K562 (cell line): ENCODE measurements around the gene MPIG6B. TPM values are rescaled to one million over a fixed set of nuclear protein-coding genes. Genes with fewer than 3 reads are reported as not detected.

ENCODE experiments used
- ATAC-seq: fragments of 200-7000 bp; cut with Tn5 transposase; 3 replicates; pipeline ENCODE4 v1.9.1; 2020; ENCODE audit warnings: moderate library complexity
- BruUV-seq: library from RNA; stranded (reverse); fragments of 400-500 nt; replicated peaks from 2 replicates; lab custom pipeline; 2021; lab: Mats Ljungman, UMichigan
- CTCF ChIA-PET: fragments of 300-600 bp; formaldehyde crosslinking; extraction: SDS; loops from one replicate; lab custom pipeline; 2021; ENCODE audit warnings: low intra/inter-chr PET ratio; lab: Yijun Ruan, JAX
- POLR2A ChIA-PET: fragments of 300-600, 350-650 bp; sonication (Branson Sonifier 250); formaldehyde crosslinking; extraction: SDS; loops from one replicate; lab custom pipeline; 2021; ENCODE audit warnings: antibody characterized with exemption, inconsistent platforms; lab: Yijun Ruan, JAX
- DNase-seq, 4 experiments: peaks; one replicate each; pipeline versions ENCODE4 v3.0.0 to v3.0.0-alpha.2; 2011 to 2018; ENCODE audit warnings: low spot score in 3 of 4, mixed read lengths in 3 of 4; ENCODE audit errors: extremely low read depth in 1 of 4
- FAIRE-seq: peaks from 2 replicates; lab custom pipeline; 2011; peaks lifted over from hg19 to GRCh38; lab: Jason Lieb, UNC
- H2AFZ ChIP-seq: 2 replicates; pipeline ENCODE4 v1.6.0; 2011; ENCODE audit warnings: low read depth, low read length, control low read depth, inconsistent platforms
- H3K27ac ChIP-seq: fragments of 200-600 bp; 3 replicates; pipeline ENCODE4 v1.8.0; 2011; ENCODE audit warnings: low read depth, mild to moderate bottlenecking, control low read depth, inconsistent platforms, low read length, moderate library complexity, mixed read lengths; ENCODE audit errors: extremely low read depth
- H3K27me3 ChIP-seq, 2 experiments: fragments of 300-600 bp in 1 of 2; 2 replicates in 1 of 2; 3 replicates in 1 of 2; pipeline versions ENCODE4 v1.6.0 to v1.8.0; 2011; ENCODE audit warnings: inconsistent platforms in 2 of 2, low read length in 2 of 2, mild to moderate bottlenecking in 1 of 2, mixed read lengths in 1 of 2, moderate library complexity in 1 of 2; ENCODE audit not compliant: control insufficient read depth in 2 of 2, insufficient read depth in 2 of 2
- H3K36me3 ChIP-seq: fragments of 300-600 bp; 3 replicates; pipeline ENCODE4 v1.8.0; 2011; ENCODE audit warnings: mild to moderate bottlenecking, low read length, inconsistent platforms; ENCODE audit not compliant: control insufficient read depth, insufficient read depth
- H3K4me1 ChIP-seq, 2 experiments: fragments of 200-600 bp in 1 of 2; replicated peaks in 1 of 2; 2 replicates in 1 of 2; 3 replicates in 1 of 2; pipeline versions ENCODE4 v1.5.1 to v1.8.0; 2011; ENCODE audit warnings: inconsistent platforms in 2 of 2, low read length in 2 of 2, mild to moderate bottlenecking in 1 of 2, mixed read lengths in 1 of 2, moderate library complexity in 1 of 2; ENCODE audit not compliant: control insufficient read depth in 2 of 2, insufficient read depth in 2 of 2
- H3K4me2 ChIP-seq: 2 replicates; pipeline ENCODE4 v1.6.1; 2011; ENCODE audit warnings: low read length, control low read depth, inconsistent platforms, mixed read lengths; ENCODE audit not compliant: insufficient read depth
- H3K4me3 ChIP-seq: fragments of 200-600 bp; sonication (generic), shearing (Covaris generic); 2 replicates; pipeline ENCODE4 v1.5.1; 2016; ENCODE audit warnings: control low read depth, inconsistent platforms
- H3K79me2 ChIP-seq: fragments of 200-600 bp; 3 replicates; pipeline ENCODE4 v1.8.0; 2011; ENCODE audit warnings: low read length, inconsistent platforms; ENCODE audit not compliant: control insufficient read depth, insufficient read depth
- H3K9ac ChIP-seq, 2 experiments: 2 replicates each; pipeline versions ENCODE4 v1.6.0 to v1.6.1; 2011; ENCODE audit warnings: low read depth in 2 of 2, low read length in 2 of 2, control low read depth in 1 of 2, inconsistent platforms in 1 of 2, mild to moderate bottlenecking in 1 of 2, mixed read lengths in 1 of 2; ENCODE audit not compliant: insufficient read depth in 1 of 2
- H3K9me1 ChIP-seq: one replicate; pipeline ENCODE4 v1.6.0; 2011; ENCODE audit warnings: inconsistent platforms, mild to moderate bottlenecking, low read length, moderate library complexity; ENCODE audit not compliant: control insufficient read depth, insufficient read depth
- H3K9me3 ChIP-seq: replicated peaks from 2 replicates; pipeline ENCODE4 v1.5.1; 2011; ENCODE audit warnings: low read depth, low read length, inconsistent platforms; ENCODE audit not compliant: control insufficient read depth, insufficient read depth
- H4K20me1 ChIP-seq: replicated peaks from 2 replicates; pipeline ENCODE4 v1.6.1; 2011; ENCODE audit warnings: low read length, inconsistent platforms, mixed read lengths; ENCODE audit not compliant: control insufficient read depth, insufficient read depth
- IRF2 ChIP-seq: sonication (generic); formaldehyde crosslinking; IDR thresholded peaks from 2 replicates; pipeline ENCODE4 v1.8.1; 2022; ENCODE audit warnings: mild to moderate bottlenecking, missing genetic modification reagents
- LARP7 ChIP-seq: fragments of 450-650 bp; IDR thresholded peaks from 2 replicates; pipeline ENCODE4 v1.6.1; 2016
- OTX1 ChIP-seq: fragments of 450-650 bp; formaldehyde crosslinking; IDR thresholded peaks from 2 replicates; pipeline ENCODE4 v1.4.0; 2022; ENCODE audit warnings: mild to moderate bottlenecking
- POLR2B ChIP-seq: fragments of 450-650 bp; IDR thresholded peaks from 2 replicates; pipeline ENCODE4 v1.6.1; 2018; ENCODE audit warnings: low read depth; ENCODE audit not compliant: partially characterized antibody
- THRB ChIP-seq: fragments of 450-650 bp; formaldehyde crosslinking; conservative IDR thresholded peaks from 2 replicates; pipeline ENCODE4 v1.4.0; 2022; ENCODE audit warnings: mild to moderate bottlenecking, missing genetic modification characterization
- ZC3H4 ChIP-seq: sonication (generic); formaldehyde crosslinking; IDR thresholded peaks from 2 replicates; pipeline ENCODE4 v1.9.0; 2021; ENCODE audit warnings: missing genetic modification reagents, borderline replicate concordance
- WGBS: fragments of 100-300 bp; shearing (Covaris generic); methylation state at CpG from one replicate; pipeline ENCODE4 v1.1.6; 2016; ENCODE audit warnings: low coverage, mixed read lengths; ENCODE audit not compliant: insufficient coverage; ENCODE audit errors: missing lambda C conversion rate; 5-methylcytosine and 5-hydroxymethylcytosine counted together
- in situ Hi-C: fragments of 300-500 bp; cut with MboI; formaldehyde crosslinking; loops from 4 replicates; pipeline ENCODE4 v1.15.0; 2018; ENCODE audit warnings: inconsistent platforms, mixed read lengths
- intact Hi-C: fragments of 100-400 bp; cut with micrococcal nuclease; formaldehyde crosslinking; loops from 2 replicates; pipeline ENCODE4 v1.14.2; 2022
- polyA plus RNA-seq, 8 experiments: library from polyadenylated mRNA; depleted of rRNA in 4 of 8; stranded (reverse) in 5 of 8; unstranded in 3 of 8; fragments of >200 nt; fragmentation: Nextera tagmentation in 2 of 8; fragmentation: Illumina TruSeq in 1 of 8; extraction: Ambion mirVana in 2 of 8; extraction: Trizol in 1 of 8; gene quantifications; 2 replicates each; pipeline versions ENCODE4 v1.2.1 to v1.2.3, GENCODE V29; 2011 to 2014; ENCODE audit warnings: inconsistent platforms in 1 of 8, missing spikeins in 1 of 8
- total RNA-seq, 7 experiments: library from RNA; depleted of rRNA in 6 of 7; stranded (reverse); fragments of >200 nt in 6 of 7; fragmentation: Illumina TruSeq in 2 of 7; extraction: Trizol in 2 of 7; gene quantifications; 2 replicates each; pipeline versions ENCODE4 v1.2.1 to v1.2.3, GENCODE V29; 2011 to 2021; ENCODE audit warnings: low replicate concordance in 1 of 7
- TF ChIP-seq, protein P1 (sequence below): fragments of 450-650 bp; formaldehyde crosslinking; IDR thresholded peaks from 2 replicates; pipeline ENCODE4 v1.4.0; 2022; ENCODE audit warnings: missing genetic modification characterization
- TF ChIP-seq, protein P2 (sequence below): sonication (generic); formaldehyde crosslinking; IDR thresholded peaks from 2 replicates; pipeline ENCODE4 v1.8.0; 2023; ENCODE audit warnings: mild to moderate bottlenecking, missing genetic modification reagents
- TF ChIP-seq, protein P3 (sequence below): fragments of 450-650 bp; formaldehyde crosslinking; IDR thresholded peaks from 2 replicates; pipeline ENCODE4 v1.4.0; 2022; ENCODE audit warnings: missing genetic modification characterization

The MPIG6B gene
- total and polyA plus RNA-seq, 9 of the 15 experiments (the other 6 are each of a cell fraction or from before 2014, with no cell fraction given), result 0.11 to 1.2 (median 0.28) TPM; not detected in 1

DNA sequence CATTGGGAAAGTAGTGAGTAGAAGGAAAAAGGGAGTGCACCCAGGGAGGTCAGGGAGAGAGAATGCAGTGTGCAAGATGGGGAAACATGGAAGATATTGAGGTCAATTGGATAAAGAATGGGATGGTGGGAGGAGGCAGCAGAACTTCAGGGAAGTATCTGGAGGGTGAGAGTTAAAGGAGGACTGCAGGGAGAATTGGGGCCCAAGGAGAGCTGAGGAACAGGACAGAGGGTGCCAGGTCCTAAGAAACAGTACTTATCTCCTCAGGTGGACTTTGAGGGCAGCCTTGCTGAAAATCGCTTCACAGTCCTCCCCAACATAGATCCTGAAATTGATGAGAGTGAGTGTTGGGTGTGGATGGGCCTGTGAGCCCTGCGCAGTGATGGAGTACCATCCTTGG, 35.1 kb downstream of the MPIG6B start:
- Histone ChIP-seq H3K27ac (no peak overlapping the region), H4K20me1 (no peaks in the 10 kb centered on the region), H3K27me3 (no peaks in the 10 kb centered on the region), H3K79me2 (no peaks in the 10 kb centered on the region), H2AFZ (no peak overlapping the region), H3K4me1 (peaks cover 0 to 4% of the 10 kb centered on the region in 2 experiments; a peak in 2 of 5 replicates), H3K4me2 (no peak overlapping the region), H3K4me3 (no peak overlapping the region), H3K36me3 (peaks cover 52% of the 10 kb centered on the region), H3K9me3 (no peaks in the 10 kb centered on the region), H3K9me1 (no peaks in the 10 kb centered on the region), H3K9ac (peak overlapping the region in 1 of 2 experiments; percentile 69; a peak in 2 of 4 replicates)
- in situ Hi-C loops, result no loop called here
- no TSS peak for BruUV-seq
- intact Hi-C loops, result no loop called here
- DNase-seq, result no peak
- POLR2A ChIA-PET, result interaction anchor here (0.6 to 6.6 kb wide), 12 partner anchors 8 to 161 kb away, joined by 3 to 85 read pairs (median 7); partner anchors contain the start of genes CLIC1, DDAH2 and MSH5
- no peak for FAIRE-seq
- TF ChIP-seq, protein P1, sequence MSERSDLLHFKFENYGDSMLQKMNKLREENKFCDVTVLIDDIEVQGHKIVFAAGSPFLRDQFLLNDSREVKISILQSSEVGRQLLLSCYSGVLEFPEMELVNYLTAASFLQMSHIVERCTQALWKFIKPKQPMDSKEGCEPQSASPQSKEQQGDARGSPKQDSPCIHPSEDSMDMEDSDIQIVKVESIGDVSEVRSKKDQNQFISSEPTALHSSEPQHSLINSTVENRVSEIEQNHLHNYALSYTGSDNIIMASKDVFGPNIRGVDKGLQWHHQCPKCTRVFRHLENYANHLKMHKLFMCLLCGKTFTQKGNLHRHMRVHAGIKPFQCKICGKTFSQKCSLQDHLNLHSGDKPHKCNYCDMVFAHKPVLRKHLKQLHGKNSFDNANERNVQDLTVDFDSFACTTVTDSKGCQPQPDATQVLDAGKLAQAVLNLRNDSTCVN, result 0 out of 2 replicates have a peak, but pooled peaks have one; percentile 77
- peak; percentile 38; the same call in 1 of the 2 replicates for TF ChIP-seq ZC3H4
- peak; percentile 78; the same call in 1 of the 2 replicates for TF ChIP-seq THRB (CRISPR knock-in tag)
- 0 out of 2 replicates have a peak, but pooled peaks have one; percentile 36 for TF ChIP-seq OTX1 (CRISPR knock-in tag)
- no peak for TF ChIP-seq LARP7
- peak; percentile 35 for TF ChIP-seq POLR2B
- TF ChIP-seq IRF2 (CRISPR knock-in tag), result 0 out of 2 replicates have a peak, but pooled peaks have one; percentile 12
- TF ChIP-seq, protein P2, sequence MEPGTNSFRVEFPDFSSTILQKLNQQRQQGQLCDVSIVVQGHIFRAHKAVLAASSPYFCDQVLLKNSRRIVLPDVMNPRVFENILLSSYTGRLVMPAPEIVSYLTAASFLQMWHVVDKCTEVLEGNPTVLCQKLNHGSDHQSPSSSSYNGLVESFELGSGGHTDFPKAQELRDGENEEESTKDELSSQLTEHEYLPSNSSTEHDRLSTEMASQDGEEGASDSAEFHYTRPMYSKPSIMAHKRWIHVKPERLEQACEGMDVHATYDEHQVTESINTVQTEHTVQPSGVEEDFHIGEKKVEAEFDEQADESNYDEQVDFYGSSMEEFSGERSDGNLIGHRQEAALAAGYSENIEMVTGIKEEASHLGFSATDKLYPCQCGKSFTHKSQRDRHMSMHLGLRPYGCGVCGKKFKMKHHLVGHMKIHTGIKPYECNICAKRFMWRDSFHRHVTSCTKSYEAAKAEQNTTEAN, result no peak
- TF ChIP-seq, protein P3, sequence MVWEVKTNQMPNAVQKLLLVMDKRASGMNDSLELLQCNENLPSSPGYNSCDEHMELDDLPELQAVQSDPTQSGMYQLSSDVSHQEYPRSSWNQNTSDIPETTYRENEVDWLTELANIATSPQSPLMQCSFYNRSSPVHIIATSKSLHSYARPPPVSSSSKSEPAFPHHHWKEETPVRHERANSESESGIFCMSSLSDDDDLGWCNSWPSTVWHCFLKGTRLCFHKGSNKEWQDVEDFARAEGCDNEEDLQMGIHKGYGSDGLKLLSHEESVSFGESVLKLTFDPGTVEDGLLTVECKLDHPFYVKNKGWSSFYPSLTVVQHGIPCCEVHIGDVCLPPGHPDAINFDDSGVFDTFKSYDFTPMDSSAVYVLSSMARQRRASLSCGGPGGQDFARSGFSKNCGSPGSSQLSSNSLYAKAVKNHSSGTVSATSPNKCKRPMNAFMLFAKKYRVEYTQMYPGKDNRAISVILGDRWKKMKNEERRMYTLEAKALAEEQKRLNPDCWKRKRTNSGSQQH (CRISPR knock-in tag), result peak; percentile 68; the same call in 1 of the 2 replicates
- ATAC-seq, result no peak
- 63% methylated on average over 2 of the region's 2 CpGs for WGBS
- CTCF ChIA-PET, result no interaction called here
